WTC11 (cell line): ENCODE data around the gene NUPR1. TPM values are rescaled to one million over a fixed set of nuclear protein-coding genes. Genes with fewer than 3 reads are reported as not detected.

Experiments
- ESRRA ChIP-seq: sonication (generic); formaldehyde crosslinking; IDR thresholded peaks from 2 replicates; pipeline ENCODE4 v1.8.1; 2022; ENCODE audit warnings: mild to moderate bottlenecking, missing genetic modification reagents, borderline replicate concordance
- ETV6 ChIP-seq: sonication (generic); formaldehyde crosslinking; IDR thresholded peaks from 2 replicates; pipeline ENCODE4 v1.8.1; 2022; ENCODE audit warnings: mild to moderate bottlenecking, missing genetic modification reagents
- FOXJ3 ChIP-seq: sonication (generic); formaldehyde crosslinking; IDR thresholded peaks from 2 replicates; pipeline ENCODE4 v1.9.0; 2021; ENCODE audit warnings: missing genetic modification reagents, mild to moderate bottlenecking, borderline replicate concordance
- GTF2I ChIP-seq: fragments of 250-450 bp; sonication (Bioruptor Pico); conservative IDR thresholded peaks from 2 replicates; pipeline ENCODE4 v1.4.0; 2021; ENCODE audit warnings: mild to moderate bottlenecking
- JUN ChIP-seq: sonication (generic); formaldehyde crosslinking; IDR thresholded peaks from 2 replicates; pipeline ENCODE4 v1.8.0; 2023; ENCODE audit warnings: mild to moderate bottlenecking, missing genetic modification reagents
- MYBL2 ChIP-seq: sonication (generic); formaldehyde crosslinking; IDR thresholded peaks from 2 replicates; pipeline ENCODE4 v1.8.1; 2023; ENCODE audit warnings: mild to moderate bottlenecking, moderate library complexity, missing genetic modification reagents
- NFATC4 ChIP-seq: fragments of 250-450 bp; sonication (Bioruptor Pico); IDR thresholded peaks from 2 replicates; pipeline ENCODE4 v1.9.0; 2021; ENCODE audit warnings: mild to moderate bottlenecking
- NR1H2 ChIP-seq: sonication (generic); formaldehyde crosslinking; IDR thresholded peaks from 2 replicates; pipeline ENCODE4 v1.9.0; 2021; ENCODE audit warnings: mild to moderate bottlenecking, moderate library complexity, missing genetic modification reagents
- PRRX2 ChIP-seq: fragments of 250-450 bp; sonication (Bioruptor Pico); IDR thresholded peaks from 2 replicates; pipeline ENCODE4 v1.8.0; 2021; ENCODE audit warnings: mild to moderate bottlenecking
- SMAD4 ChIP-seq: sonication (generic); formaldehyde crosslinking; IDR thresholded peaks from 2 replicates; pipeline ENCODE4 v1.8.0; 2022; ENCODE audit warnings: mild to moderate bottlenecking, missing genetic modification reagents
- TEAD1 ChIP-seq: sonication (generic); formaldehyde crosslinking; IDR thresholded peaks from 2 replicates; pipeline ENCODE4 v1.8.0; 2022; ENCODE audit warnings: mild to moderate bottlenecking, missing genetic modification reagents
- ZNF121 ChIP-seq: sonication (generic); formaldehyde crosslinking; IDR thresholded peaks from 2 replicates; pipeline ENCODE4 v1.8.0; 2023; ENCODE audit warnings: missing genetic modification reagents
- ZNF232 ChIP-seq: sonication (generic); formaldehyde crosslinking; IDR thresholded peaks from 2 replicates; pipeline ENCODE4 v1.8.0; 2022; ENCODE audit warnings: mild to moderate bottlenecking, missing genetic modification reagents
- ZNF263 ChIP-seq: sonication (generic); formaldehyde crosslinking; IDR thresholded peaks from 2 replicates; pipeline ENCODE4 v1.8.1; 2022; ENCODE audit warnings: low read depth, mild to moderate bottlenecking, moderate library complexity, missing genetic modification reagents
- ZNF416 ChIP-seq: fragments of 250-450 bp; sonication (Bioruptor Pico); IDR thresholded peaks from 2 replicates; pipeline ENCODE4 v1.9.0; 2021; ENCODE audit warnings: mild to moderate bottlenecking, inconsistent platforms
- ZNF423 ChIP-seq: fragments of 250-450 bp; sonication (Bioruptor Pico); IDR thresholded peaks from 2 replicates; pipeline ENCODE4 v2.1.2; 2022; ENCODE audit warnings: mild to moderate bottlenecking, moderate library complexity
- ZNF671 ChIP-seq: fragments of 250-450 bp; sonication (Bioruptor Pico); IDR thresholded peaks from 2 replicates; pipeline ENCODE4 v1.8.0; 2021; ENCODE audit warnings: mild to moderate bottlenecking
- total RNA-seq: library from RNA; stranded (reverse); gene quantifications from 3 replicates; pipeline ENCODE4 v1.2.3, GENCODE V29; 2021
- TF ChIP-seq, protein P1 (sequence below): sonication (generic); formaldehyde crosslinking; IDR thresholded peaks from 2 replicates; pipeline ENCODE4 v1.8.1; 2023; ENCODE audit warnings: mild to moderate bottlenecking, missing genetic modification reagents, borderline replicate concordance
- TF ChIP-seq, protein P2 (sequence below): sonication (generic); formaldehyde crosslinking; IDR thresholded peaks from 2 replicates; pipeline ENCODE4 v1.8.0; 2022; ENCODE audit warnings: mild to moderate bottlenecking, missing genetic modification reagents
- TF ChIP-seq, protein P3 (sequence below): fragments of 250-450 bp; sonication (Bioruptor Pico); IDR thresholded peaks from 2 replicates; pipeline ENCODE4 v1.9.0; 2021; ENCODE audit warnings: moderate library complexity, mild to moderate bottlenecking, inconsistent platforms, borderline replicate concordance
- TF ChIP-seq, protein P4 (sequence below): sonication (generic); formaldehyde crosslinking; IDR thresholded peaks from 2 replicates; pipeline ENCODE4 v1.8.0; 2023; ENCODE audit warnings: missing genetic modification reagents
- TF ChIP-seq, protein P5 (sequence below): sonication (generic); formaldehyde crosslinking; IDR thresholded peaks from 2 replicates; pipeline ENCODE4 v1.8.1; 2022; ENCODE audit warnings: mild to moderate bottlenecking, missing genetic modification reagents, moderate library complexity, borderline replicate concordance
- TF ChIP-seq, protein P6 (sequence below): fragments of 250-450 bp; sonication (Bioruptor Pico); IDR thresholded peaks from 2 replicates; pipeline ENCODE4 v1.9.0; 2021; ENCODE audit warnings: mild to moderate bottlenecking
- TF ChIP-seq, protein P7 (sequence below): sonication (generic); formaldehyde crosslinking; IDR thresholded peaks from 2 replicates; pipeline ENCODE4 v1.8.0; 2022; ENCODE audit warnings: mild to moderate bottlenecking, missing genetic modification reagents
- TF ChIP-seq, protein P8 (sequence below): fragments of 250-450 bp; sonication (Bioruptor Pico); IDR thresholded peaks from 2 replicates; pipeline ENCODE4 v2.1.2; 2022; ENCODE audit warnings: mild to moderate bottlenecking, moderate library complexity

Gene NUPR1
- total RNA-seq, 1 experiment from 2014 or later, result 0.33 TPM

DNA sequence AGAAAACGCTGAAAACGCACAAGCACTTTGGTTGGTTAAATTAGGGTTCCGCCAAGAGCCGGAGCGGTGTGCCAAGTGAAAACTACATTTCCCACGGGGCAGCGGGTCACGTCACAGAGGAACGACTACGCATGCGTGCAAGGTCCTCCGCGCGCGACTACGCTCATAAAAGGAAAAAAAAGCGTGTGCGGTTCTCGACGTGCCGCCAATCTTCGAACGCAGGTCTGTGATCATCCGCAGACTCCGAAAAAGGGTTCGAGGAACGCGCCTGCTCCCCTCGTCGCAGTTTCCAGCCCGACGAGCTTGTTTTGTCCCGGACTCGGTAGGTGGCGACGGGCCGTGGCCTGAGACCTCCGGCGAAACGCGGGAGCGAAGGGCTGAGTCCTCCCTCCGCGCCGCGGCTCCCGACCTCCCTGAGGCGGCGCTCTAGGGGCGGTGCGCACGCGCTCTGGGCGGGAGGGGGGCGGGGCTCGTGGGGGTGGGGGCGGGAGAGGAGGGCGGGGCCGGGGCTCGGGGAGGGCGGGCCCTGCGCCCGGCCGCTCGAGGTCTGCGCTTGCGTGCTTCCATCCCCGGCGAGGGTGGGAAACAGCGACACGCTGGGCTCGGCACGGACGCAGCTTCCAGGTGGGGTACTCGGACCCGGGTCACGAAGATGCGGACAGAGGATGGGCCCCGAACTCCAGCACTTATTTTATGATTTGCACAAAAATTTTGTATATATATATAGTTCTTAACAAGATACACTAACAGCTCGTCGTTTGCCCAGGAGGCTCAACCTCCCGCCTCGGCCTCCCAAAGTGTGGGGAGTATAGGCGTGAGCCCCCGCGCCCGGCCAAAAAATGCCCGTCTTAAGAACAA lies 15.2 kb upstream of the NUPR1 start, which contains the start of gene SGF29 (continued):
- TF ChIP-seq, protein P1, sequence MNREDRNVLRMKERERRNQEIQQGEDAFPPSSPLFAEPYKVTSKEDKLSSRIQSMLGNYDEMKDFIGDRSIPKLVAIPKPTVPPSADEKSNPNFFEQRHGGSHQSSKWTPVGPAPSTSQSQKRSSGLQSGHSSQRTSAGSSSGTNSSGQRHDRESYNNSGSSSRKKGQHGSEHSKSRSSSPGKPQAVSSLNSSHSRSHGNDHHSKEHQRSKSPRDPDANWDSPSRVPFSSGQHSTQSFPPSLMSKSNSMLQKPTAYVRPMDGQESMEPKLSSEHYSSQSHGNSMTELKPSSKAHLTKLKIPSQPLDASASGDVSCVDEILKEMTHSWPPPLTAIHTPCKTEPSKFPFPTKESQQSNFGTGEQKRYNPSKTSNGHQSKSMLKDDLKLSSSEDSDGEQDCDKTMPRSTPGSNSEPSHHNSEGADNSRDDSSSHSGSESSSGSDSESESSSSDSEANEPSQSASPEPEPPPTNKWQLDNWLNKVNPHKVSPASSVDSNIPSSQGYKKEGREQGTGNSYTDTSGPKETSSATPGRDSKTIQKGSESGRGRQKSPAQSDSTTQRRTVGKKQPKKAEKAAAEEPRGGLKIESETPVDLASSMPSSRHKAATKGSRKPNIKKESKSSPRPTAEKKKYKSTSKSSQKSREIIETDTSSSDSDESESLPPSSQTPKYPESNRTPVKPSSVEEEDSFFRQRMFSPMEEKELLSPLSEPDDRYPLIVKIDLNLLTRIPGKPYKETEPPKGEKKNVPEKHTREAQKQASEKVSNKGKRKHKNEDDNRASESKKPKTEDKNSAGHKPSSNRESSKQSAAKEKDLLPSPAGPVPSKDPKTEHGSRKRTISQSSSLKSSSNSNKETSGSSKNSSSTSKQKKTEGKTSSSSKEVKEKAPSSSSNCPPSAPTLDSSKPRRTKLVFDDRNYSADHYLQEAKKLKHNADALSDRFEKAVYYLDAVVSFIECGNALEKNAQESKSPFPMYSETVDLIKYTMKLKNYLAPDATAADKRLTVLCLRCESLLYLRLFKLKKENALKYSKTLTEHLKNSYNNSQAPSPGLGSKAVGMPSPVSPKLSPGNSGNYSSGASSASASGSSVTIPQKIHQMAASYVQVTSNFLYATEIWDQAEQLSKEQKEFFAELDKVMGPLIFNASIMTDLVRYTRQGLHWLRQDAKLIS, result no peak
- TF ChIP-seq, protein P2, sequence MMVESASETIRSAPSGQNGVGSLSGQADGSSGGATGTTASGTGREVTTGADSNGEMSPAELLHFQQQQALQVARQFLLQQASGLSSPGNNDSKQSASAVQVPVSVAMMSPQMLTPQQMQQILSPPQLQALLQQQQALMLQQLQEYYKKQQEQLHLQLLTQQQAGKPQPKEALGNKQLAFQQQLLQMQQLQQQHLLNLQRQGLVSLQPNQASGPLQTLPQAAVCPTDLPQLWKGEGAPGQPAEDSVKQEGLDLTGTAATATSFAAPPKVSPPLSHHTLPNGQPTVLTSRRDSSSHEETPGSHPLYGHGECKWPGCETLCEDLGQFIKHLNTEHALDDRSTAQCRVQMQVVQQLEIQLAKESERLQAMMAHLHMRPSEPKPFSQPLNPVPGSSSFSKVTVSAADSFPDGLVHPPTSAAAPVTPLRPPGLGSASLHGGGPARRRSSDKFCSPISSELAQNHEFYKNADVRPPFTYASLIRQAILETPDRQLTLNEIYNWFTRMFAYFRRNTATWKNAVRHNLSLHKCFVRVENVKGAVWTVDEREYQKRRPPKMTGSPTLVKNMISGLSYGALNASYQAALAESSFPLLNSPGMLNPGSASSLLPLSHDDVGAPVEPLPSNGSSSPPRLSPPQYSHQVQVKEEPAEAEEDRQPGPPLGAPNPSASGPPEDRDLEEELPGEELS (CRISPR knock-in tag), result peak; percentile 81; the same call in 1 of the 2 replicates
- TF ChIP-seq, protein P3, sequence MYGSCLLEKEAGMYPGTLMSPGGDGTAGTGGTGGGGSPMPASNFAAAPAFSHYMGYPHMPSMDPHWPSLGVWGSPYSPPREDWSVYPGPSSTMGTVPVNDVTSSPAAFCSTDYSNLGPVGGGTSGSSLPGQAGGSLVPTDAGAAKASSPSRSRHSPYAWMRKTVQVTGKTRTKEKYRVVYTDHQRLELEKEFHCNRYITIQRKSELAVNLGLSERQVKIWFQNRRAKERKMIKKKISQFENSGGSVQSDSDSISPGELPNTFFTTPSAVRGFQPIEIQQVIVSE (CRISPR knock-in tag), result no peak
- TF ChIP-seq NR1H2 (CRISPR knock-in tag) (no peak), ETV6 (CRISPR knock-in tag) (peak; percentile 67), ZNF416 (CRISPR knock-in tag) (no peak), FOXJ3 (CRISPR knock-in tag) (no peak), NFATC4 (CRISPR knock-in tag) (no peak), ESRRA (CRISPR knock-in tag) (peak; percentile 28; the same call in 1 of the 2 replicates), ZNF263 (CRISPR knock-in tag) (peak; percentile 68; the same call in 1 of the 2 replicates), TEAD1 (peak; percentile 65), ZNF121 (CRISPR knock-in tag) (no peak), GTF2I (CRISPR knock-in tag) (no peak), JUN (CRISPR knock-in tag) (0 out of 2 replicates have a peak, but pooled peaks have one; percentile 46), SMAD4 (CRISPR knock-in tag) (no peak), ZNF423 (no peak), ZNF671 (no peak), ZNF232 (CRISPR knock-in tag) (peak; percentile 50; the same call in 1 of the 2 replicates), MYBL2 (no peak), PRRX2 (no peak)
- TF ChIP-seq, protein P4, sequence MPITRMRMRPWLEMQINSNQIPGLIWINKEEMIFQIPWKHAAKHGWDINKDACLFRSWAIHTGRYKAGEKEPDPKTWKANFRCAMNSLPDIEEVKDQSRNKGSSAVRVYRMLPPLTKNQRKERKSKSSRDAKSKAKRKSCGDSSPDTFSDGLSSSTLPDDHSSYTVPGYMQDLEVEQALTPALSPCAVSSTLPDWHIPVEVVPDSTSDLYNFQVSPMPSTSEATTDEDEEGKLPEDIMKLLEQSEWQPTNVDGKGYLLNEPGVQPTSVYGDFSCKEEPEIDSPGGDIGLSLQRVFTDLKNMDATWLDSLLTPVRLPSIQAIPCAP (CRISPR knock-in tag), result no peak
- TF ChIP-seq, protein P5, sequence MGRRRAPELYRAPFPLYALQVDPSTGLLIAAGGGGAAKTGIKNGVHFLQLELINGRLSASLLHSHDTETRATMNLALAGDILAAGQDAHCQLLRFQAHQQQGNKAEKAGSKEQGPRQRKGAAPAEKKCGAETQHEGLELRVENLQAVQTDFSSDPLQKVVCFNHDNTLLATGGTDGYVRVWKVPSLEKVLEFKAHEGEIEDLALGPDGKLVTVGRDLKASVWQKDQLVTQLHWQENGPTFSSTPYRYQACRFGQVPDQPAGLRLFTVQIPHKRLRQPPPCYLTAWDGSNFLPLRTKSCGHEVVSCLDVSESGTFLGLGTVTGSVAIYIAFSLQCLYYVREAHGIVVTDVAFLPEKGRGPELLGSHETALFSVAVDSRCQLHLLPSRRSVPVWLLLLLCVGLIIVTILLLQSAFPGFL, result peak; percentile 49; the same call in 1 of the 2 replicates
- TF ChIP-seq, protein P6, sequence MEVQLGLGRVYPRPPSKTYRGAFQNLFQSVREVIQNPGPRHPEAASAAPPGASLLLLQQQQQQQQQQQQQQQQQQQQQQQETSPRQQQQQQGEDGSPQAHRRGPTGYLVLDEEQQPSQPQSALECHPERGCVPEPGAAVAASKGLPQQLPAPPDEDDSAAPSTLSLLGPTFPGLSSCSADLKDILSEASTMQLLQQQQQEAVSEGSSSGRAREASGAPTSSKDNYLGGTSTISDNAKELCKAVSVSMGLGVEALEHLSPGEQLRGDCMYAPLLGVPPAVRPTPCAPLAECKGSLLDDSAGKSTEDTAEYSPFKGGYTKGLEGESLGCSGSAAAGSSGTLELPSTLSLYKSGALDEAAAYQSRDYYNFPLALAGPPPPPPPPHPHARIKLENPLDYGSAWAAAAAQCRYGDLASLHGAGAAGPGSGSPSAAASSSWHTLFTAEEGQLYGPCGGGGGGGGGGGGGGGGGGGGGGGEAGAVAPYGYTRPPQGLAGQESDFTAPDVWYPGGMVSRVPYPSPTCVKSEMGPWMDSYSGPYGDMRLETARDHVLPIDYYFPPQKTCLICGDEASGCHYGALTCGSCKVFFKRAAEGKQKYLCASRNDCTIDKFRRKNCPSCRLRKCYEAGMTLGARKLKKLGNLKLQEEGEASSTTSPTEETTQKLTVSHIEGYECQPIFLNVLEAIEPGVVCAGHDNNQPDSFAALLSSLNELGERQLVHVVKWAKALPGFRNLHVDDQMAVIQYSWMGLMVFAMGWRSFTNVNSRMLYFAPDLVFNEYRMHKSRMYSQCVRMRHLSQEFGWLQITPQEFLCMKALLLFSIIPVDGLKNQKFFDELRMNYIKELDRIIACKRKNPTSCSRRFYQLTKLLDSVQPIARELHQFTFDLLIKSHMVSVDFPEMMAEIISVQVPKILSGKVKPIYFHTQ (CRISPR knock-in tag), result no peak
- TF ChIP-seq, protein P7, sequence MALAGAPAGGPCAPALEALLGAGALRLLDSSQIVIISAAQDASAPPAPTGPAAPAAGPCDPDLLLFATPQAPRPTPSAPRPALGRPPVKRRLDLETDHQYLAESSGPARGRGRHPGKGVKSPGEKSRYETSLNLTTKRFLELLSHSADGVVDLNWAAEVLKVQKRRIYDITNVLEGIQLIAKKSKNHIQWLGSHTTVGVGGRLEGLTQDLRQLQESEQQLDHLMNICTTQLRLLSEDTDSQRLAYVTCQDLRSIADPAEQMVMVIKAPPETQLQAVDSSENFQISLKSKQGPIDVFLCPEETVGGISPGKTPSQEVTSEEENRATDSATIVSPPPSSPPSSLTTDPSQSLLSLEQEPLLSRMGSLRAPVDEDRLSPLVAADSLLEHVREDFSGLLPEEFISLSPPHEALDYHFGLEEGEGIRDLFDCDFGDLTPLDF (CRISPR knock-in tag), result no peak
- TF ChIP-seq, protein P8, sequence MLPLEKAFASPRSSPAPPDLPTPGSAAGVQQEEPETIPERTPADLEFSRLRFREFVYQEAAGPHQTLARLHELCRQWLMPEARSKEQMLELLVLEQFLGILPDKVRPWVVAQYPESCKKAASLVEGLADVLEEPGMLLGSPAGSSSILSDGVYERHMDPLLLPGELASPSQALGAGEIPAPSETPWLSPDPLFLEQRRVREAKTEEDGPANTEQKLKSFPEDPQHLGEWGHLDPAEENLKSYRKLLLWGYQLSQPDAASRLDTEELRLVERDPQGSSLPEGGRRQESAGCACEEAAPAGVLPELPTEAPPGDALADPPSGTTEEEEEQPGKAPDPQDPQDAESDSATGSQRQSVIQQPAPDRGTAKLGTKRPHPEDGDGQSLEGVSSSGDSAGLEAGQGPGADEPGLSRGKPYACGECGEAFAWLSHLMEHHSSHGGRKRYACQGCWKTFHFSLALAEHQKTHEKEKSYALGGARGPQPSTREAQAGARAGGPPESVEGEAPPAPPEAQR, result no peak
